OCI-LY3 (cell line): ENCODE data around the gene FAM228B.

Source experiments
- EZH2phosphoT487 ChIP-seq: fragments of 200-600 bp; shearing (Covaris generic); IDR thresholded peaks from 2 replicates; pipeline ENCODE4 v1.6.1; 2018; ENCODE audit warnings: antibody characterized with exemption, mixed run types, low read depth
- TF ChIP-seq, protein P1 (sequence below): fragments of 200-600, 300-600 bp; sonication (generic); IDR thresholded peaks from 2 replicates; pipeline ENCODE4 v1.5.1; 2014; ENCODE audit warnings: antibody characterized with exemption, low read length, low read depth

DNA sequence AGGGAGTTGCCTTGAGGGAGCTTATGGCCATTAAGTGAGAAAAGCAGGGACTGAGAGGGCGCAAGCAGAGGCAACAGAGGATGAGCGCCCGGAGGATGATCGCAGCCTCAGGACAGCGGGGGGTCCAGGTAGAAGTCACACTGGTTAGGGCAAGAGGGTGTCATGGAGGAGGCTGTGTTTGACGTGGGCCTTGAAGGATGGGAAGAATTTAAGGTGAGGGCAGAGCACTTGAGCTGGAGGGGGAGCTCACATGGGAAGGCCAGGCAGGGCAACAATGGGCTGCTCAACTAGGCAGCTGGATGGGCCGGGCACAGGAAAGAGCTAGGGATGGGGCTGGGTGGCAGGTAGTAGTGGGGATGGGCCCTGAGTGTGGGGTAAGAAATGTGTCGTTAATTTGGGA is 83.4 kb downstream of the FAM228B start:
- TF ChIP-seq, protein P1, sequence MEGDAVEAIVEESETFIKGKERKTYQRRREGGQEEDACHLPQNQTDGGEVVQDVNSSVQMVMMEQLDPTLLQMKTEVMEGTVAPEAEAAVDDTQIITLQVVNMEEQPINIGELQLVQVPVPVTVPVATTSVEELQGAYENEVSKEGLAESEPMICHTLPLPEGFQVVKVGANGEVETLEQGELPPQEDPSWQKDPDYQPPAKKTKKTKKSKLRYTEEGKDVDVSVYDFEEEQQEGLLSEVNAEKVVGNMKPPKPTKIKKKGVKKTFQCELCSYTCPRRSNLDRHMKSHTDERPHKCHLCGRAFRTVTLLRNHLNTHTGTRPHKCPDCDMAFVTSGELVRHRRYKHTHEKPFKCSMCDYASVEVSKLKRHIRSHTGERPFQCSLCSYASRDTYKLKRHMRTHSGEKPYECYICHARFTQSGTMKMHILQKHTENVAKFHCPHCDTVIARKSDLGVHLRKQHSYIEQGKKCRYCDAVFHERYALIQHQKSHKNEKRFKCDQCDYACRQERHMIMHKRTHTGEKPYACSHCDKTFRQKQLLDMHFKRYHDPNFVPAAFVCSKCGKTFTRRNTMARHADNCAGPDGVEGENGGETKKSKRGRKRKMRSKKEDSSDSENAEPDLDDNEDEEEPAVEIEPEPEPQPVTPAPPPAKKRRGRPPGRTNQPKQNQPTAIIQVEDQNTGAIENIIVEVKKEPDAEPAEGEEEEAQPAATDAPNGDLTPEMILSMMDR, result no peak
- TF ChIP-seq EZH2phosphoT487, result no peak
